HepG2 (cell line): Measurements from ENCODE around the gene SLC50A1. TPM values are rescaled to one million over a fixed set of nuclear protein-coding genes. Genes with fewer than 3 reads are reported as not detected.

ENCODE experiments used
- GPN1 ChIP-seq: sonication (generic); formaldehyde crosslinking; IDR thresholded peaks from 2 replicates; pipeline ENCODE4 v1.5.1; 2020; ENCODE audit warnings: missing genetic modification reagents, borderline replicate concordance
- HNF4A ChIP-seq: sonication (generic); formaldehyde crosslinking; IDR thresholded peaks from 2 replicates; pipeline ENCODE4 v1.4.0; 2020; ENCODE audit warnings: missing genetic modification reagents
- IRF2 ChIP-seq: IDR thresholded peaks from 2 replicates; pipeline ENCODE4 v1.6.1; 2018; ENCODE audit warnings: missing genetic modification reagents, missing compliant biosample characterization
- polyA plus RNA-seq, 8 experiments: library from polyadenylated mRNA; depleted of rRNA in 3 of 8; stranded (reverse) in 7 of 8; unstranded in 1 of 8; fragments of >200 nt; fragmentation: Illumina TruSeq in 4 of 8; extraction: Trizol in 4 of 8; gene quantifications; 2 replicates each; pipeline versions ENCODE4 v1.2.1 to v1.2.3, GENCODE V29; 2011 to 2016; ENCODE audit warnings: low read depth in 4 of 8, missing spikeins in 1 of 8, mixed read lengths in 1 of 8; ENCODE audit not compliant: insufficient read depth in 1 of 8
- total RNA-seq, 5 experiments: library from RNA; depleted of rRNA; stranded (reverse); fragments of >200 nt; fragmentation: Illumina TruSeq; extraction: Trizol; gene quantifications; 2 replicates each; pipeline ENCODE4 v1.2.3, GENCODE V29; 2016; ENCODE audit warnings: low read depth in 1 of 5
- TF ChIP-seq, protein P1 (sequence below): sonication (generic); formaldehyde crosslinking; IDR thresholded peaks from 2 replicates; pipeline ENCODE4 v1.4.0; 2020; ENCODE audit warnings: mild to moderate bottlenecking, missing genetic modification reagents, borderline replicate concordance
- TF ChIP-seq, protein P2 (sequence below): sonication (generic); formaldehyde crosslinking; IDR thresholded peaks from 2 replicates; pipeline ENCODE4 v1.8.1; 2023; ENCODE audit warnings: mild to moderate bottlenecking, missing genetic modification reagents, borderline replicate concordance
- TF ChIP-seq, protein P3 (sequence below): fragments of 450-650 bp; IDR thresholded peaks from 2 replicates; pipeline ENCODE4 v1.6.1; 2017
- TF ChIP-seq, protein P4 (sequence below): sonication (generic); formaldehyde crosslinking; IDR thresholded peaks from 2 replicates; pipeline ENCODE4 v1.4.0; 2020; ENCODE audit warnings: missing genetic modification reagents
- TF ChIP-seq, protein P5 (sequence below): sonication (generic); formaldehyde crosslinking; IDR thresholded peaks from 2 replicates; pipeline ENCODE4 v1.8.0; 2022; ENCODE audit warnings: mild to moderate bottlenecking, missing genetic modification reagents; ENCODE audit not compliant: insufficient replicate concordance

SLC50A1 gene
- total and polyA plus RNA-seq, 2 of the 13 experiments (the other 11 are each of a cell fraction or from before 2014, with no cell fraction given), result 22.5 to 46.8 TPM

DNA sequence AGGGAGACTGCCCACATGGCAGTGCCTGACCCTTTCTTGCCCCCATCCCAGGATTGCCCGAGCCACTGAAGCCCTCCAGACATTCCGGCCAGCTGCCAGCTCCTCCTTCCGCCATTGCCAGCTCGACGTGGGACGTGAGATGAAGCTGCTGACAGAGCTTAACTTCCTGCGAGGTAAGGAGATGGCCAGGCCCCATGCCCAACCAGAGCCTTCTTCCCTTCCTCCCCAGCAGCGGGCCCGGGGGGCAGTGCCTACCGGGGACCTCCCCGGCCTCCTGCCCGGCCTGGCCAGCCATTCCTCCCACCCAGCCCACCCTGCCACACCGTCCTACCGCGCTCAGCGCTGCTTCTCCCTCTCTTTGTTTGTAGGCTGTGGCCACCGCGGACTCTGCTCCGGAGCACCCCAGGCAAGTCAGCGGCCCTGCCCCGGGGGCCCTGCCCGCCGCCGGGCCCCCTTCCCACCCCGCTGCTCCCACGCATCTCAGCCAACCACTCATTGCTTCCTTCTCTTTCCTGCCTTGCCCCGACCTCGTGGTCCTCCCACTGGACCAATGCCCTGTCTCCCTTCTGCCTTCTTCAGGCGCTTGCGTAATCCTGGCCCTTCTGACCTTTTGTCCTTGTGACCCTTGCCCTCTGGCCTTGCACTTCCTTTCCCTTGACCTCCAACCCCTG is 42.9 kb downstream of the SLC50A1 start (continued):
- TF ChIP-seq, protein P1, sequence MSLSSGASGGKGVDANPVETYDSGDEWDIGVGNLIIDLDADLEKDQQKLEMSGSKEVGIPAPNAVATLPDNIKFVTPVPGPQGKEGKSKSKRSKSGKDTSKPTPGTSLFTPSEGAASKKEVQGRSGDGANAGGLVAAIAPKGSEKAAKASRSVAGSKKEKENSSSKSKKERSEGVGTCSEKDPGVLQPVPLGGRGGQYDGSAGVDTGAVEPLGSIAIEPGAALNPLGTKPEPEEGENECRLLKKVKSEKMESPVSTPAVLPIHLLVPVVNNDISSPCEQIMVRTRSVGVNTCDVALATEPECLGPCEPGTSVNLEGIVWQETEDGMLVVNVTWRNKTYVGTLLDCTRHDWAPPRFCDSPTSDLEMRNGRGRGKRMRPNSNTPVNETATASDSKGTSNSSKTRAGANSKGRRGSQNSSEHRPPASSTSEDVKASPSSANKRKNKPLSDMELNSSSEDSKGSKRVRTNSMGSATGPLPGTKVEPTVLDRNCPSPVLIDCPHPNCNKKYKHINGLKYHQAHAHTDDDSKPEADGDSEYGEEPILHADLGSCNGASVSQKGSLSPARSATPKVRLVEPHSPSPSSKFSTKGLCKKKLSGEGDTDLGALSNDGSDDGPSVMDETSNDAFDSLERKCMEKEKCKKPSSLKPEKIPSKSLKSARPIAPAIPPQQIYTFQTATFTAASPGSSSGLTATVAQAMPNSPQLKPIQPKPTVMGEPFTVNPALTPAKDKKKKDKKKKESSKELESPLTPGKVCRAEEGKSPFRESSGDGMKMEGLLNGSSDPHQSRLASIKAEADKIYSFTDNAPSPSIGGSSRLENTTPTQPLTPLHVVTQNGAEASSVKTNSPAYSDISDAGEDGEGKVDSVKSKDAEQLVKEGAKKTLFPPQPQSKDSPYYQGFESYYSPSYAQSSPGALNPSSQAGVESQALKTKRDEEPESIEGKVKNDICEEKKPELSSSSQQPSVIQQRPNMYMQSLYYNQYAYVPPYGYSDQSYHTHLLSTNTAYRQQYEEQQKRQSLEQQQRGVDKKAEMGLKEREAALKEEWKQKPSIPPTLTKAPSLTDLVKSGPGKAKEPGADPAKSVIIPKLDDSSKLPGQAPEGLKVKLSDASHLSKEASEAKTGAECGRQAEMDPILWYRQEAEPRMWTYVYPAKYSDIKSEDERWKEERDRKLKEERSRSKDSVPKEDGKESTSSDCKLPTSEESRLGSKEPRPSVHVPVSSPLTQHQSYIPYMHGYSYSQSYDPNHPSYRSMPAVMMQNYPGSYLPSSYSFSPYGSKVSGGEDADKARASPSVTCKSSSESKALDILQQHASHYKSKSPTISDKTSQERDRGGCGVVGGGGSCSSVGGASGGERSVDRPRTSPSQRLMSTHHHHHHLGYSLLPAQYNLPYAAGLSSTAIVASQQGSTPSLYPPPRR (CRISPR knock-in tag), result peak; percentile 64
- TF ChIP-seq GPN1 (no peak), IRF2 (CRISPR knock-in tag) (no peak), HNF4A (peak; percentile 89)
- TF ChIP-seq, protein P2, sequence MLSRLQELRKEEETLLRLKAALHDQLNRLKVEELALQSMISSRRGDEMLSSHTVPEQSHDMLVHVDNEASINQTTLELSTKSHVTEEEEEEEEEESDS, result no peak
- TF ChIP-seq, protein P3, sequence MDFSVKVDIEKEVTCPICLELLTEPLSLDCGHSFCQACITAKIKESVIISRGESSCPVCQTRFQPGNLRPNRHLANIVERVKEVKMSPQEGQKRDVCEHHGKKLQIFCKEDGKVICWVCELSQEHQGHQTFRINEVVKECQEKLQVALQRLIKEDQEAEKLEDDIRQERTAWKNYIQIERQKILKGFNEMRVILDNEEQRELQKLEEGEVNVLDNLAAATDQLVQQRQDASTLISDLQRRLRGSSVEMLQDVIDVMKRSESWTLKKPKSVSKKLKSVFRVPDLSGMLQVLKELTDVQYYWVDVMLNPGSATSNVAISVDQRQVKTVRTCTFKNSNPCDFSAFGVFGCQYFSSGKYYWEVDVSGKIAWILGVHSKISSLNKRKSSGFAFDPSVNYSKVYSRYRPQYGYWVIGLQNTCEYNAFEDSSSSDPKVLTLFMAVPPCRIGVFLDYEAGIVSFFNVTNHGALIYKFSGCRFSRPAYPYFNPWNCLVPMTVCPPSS, result no peak
- TF ChIP-seq, protein P4, sequence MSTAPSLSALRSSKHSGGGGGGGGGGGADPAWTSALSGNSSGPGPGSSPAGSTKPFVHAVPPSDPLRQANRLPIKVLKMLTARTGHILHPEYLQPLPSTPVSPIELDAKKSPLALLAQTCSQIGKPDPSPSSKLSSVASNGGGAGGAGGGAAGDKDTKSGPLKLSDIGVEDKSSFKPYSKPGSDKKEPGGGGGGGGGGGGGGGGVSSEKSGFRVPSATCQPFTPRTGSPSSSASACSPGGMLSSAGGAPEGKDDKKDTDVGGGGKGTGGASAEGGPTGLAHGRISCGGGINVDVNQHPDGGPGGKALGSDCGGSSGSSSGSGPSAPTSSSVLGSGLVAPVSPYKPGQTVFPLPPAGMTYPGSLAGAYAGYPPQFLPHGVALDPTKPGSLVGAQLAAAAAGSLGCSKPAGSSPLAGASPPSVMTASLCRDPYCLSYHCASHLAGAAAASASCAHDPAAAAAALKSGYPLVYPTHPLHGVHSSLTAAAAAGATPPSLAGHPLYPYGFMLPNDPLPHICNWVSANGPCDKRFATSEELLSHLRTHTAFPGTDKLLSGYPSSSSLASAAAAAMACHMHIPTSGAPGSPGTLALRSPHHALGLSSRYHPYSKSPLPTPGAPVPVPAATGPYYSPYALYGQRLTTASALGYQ, result no peak; the same call in 1 of the 2 replicates
- TF ChIP-seq, protein P5, sequence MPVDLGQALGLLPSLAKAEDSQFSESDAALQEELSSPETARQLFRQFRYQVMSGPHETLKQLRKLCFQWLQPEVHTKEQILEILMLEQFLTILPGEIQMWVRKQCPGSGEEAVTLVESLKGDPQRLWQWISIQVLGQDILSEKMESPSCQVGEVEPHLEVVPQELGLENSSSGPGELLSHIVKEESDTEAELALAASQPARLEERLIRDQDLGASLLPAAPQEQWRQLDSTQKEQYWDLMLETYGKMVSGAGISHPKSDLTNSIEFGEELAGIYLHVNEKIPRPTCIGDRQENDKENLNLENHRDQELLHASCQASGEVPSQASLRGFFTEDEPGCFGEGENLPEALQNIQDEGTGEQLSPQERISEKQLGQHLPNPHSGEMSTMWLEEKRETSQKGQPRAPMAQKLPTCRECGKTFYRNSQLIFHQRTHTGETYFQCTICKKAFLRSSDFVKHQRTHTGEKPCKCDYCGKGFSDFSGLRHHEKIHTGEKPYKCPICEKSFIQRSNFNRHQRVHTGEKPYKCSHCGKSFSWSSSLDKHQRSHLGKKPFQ (CRISPR knock-in tag), result no peak
